Tibial nerve (tissue), 4 donors: ENCODE results near the gene TGFB1I1. TPM values are rescaled to one million over a fixed set of nuclear protein-coding genes. Genes with fewer than 3 reads are reported as not detected.

ENCODE experiments used
- DNase-seq, 2 donors: peaks; one replicate each; pipeline ENCODE4 v3.0.0-alpha.2; 2019; ENCODE audit warnings: low spot score in 2 of 2
- H3K27ac ChIP-seq, 4 donors: fragments of 200-600 bp; sonication (generic) in 3 of 4; one replicate each; pipeline ENCODE4 v1.5.1; 2017 to 2019; ENCODE audit warnings: mild to moderate bottlenecking in 1 of 4
- H3K27me3 ChIP-seq, 2 donors: fragments of 200-600 bp; sonication (generic) in 1 of 2; one replicate each; pipeline versions ENCODE4 v1.5.1 to v1.6.0; 2017 to 2019
- H3K36me3 ChIP-seq, 3 donors: fragments of 200-600 bp; sonication (generic); one replicate each; pipeline ENCODE4 v1.5.1; 2018 to 2019
- H3K4me1 ChIP-seq, 4 donors: fragments of 200-600 bp; sonication (generic) in 3 of 4; one replicate each; pipeline ENCODE4 v1.5.1; 2017 to 2019
- H3K4me3 ChIP-seq, 4 donors: fragments of 200-600 bp; sonication (generic) in 3 of 4; one replicate each; pipeline ENCODE4 v1.5.1; 2017 to 2019; ENCODE audit warnings: mild to moderate bottlenecking in 1 of 4, moderate library complexity in 1 of 4
- H3K9me3 ChIP-seq, 4 donors: fragments of 200-600 bp; sonication (generic) in 3 of 4; one replicate each; pipeline ENCODE4 v1.5.1; 2017 to 2019
- EP300 ChIP-seq, 2 donors: sonication (generic); formaldehyde crosslinking; IDR thresholded peaks; one replicate each; pipeline ENCODE4 v1.6.1; 2017; ENCODE audit warnings: antibody characterized with exemption in 2 of 2, mild to moderate bottlenecking in 1 of 2
- POLR2A ChIP-seq, 2 donors: fragments of 450-650 bp; IDR thresholded peaks; one replicate each; pipeline ENCODE4 v1.6.1; 2017; ENCODE audit warnings: antibody characterized with exemption in 2 of 2, mild to moderate bottlenecking in 2 of 2, moderate library complexity in 2 of 2
- WGBS, 2 donors: methylation state at CpG; one replicate each; pipeline ENCODE4 v1.1.5; 2018; 5-methylcytosine and 5-hydroxymethylcytosine counted together
- total RNA-seq, 4 donors: library from RNA; depleted of rRNA; stranded (reverse); fragments of >200 nt; gene quantifications; one replicate each; pipeline ENCODE4 v1.1.0, GENCODE V29; 2016
- TF ChIP-seq, protein P1 (sequence below), 5 experiments: fragments of 200-600 bp in 3 of 5; fragments of 450-650 bp in 2 of 5; sonication (generic) in 3 of 5; IDR thresholded peaks; one replicate each; pipeline ENCODE4 v1.5.1; 2016 to 2019; ENCODE audit warnings: antibody characterized with exemption in 5 of 5, mild to moderate bottlenecking in 3 of 5, moderate library complexity in 2 of 5

The TGFB1I1 gene
- total RNA-seq, 4 donors from 2014 or later, result 29.3 to 68.7 (median 53.5) TPM

DNA sequence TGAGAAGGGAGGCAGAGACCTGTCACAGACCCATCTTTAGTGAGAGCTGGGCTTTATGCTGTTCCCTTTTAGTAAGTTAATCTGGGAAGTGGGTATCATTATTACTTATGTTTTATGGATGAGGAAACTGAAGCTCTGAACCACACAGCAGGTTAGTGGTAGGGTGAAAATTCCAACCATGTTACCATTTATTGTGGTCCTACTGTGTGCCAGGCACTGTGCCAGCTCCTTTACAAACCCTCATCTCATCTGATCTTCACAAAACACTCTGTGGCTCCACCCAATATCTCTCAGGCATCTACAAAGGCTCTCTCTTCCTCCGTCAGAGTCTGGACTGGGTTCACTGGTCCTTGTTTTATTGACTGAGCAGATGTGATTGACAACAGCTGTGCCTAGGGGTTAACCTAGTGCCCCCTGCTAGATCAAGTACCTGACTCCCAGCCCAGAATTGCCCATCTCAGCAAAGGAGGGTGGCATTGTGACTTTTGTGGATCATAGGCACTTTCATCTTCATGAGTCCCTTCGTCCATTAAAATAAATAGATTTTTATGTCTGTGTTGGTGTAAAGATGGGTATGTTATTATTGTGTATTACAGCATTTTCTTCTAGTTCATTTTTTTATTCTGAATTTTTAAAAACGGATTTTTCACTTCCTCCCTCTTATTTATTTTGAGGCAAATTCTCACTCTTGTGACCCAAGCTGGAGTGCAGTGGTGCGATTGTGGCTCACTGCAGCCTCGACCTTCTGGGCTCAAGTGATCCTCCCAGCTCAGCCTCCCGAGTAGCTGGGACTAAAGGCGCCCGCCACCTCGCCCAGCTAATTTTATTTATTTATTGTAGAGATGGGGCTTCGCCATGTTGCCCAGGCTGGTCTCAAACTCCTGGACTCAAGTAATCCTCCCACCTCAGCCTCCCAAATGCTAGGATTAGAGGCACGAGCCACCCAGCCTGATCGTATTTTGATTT lies 3.1 kb downstream of the TGFB1I1 start:
- no peaks in the 10 kb centered on the region for H3K9me3 ChIP-seq
- H3K4me3 ChIP-seq, result no peak overlapping the region
- no peaks in the 10 kb centered on the region for H3K27me3 ChIP-seq
- no peak for DNase-seq
- TF ChIP-seq POLR2A (IDR thresholded peaks at IDR 0.05), result no peak
- TF ChIP-seq, protein P1, sequence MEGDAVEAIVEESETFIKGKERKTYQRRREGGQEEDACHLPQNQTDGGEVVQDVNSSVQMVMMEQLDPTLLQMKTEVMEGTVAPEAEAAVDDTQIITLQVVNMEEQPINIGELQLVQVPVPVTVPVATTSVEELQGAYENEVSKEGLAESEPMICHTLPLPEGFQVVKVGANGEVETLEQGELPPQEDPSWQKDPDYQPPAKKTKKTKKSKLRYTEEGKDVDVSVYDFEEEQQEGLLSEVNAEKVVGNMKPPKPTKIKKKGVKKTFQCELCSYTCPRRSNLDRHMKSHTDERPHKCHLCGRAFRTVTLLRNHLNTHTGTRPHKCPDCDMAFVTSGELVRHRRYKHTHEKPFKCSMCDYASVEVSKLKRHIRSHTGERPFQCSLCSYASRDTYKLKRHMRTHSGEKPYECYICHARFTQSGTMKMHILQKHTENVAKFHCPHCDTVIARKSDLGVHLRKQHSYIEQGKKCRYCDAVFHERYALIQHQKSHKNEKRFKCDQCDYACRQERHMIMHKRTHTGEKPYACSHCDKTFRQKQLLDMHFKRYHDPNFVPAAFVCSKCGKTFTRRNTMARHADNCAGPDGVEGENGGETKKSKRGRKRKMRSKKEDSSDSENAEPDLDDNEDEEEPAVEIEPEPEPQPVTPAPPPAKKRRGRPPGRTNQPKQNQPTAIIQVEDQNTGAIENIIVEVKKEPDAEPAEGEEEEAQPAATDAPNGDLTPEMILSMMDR (IDR thresholded peaks at IDR 0.05), result no peak
- no peak for TF ChIP-seq EP300 (IDR thresholded peaks at IDR 0.05)
- peaks cover 0 to 53% (median 12%) of the 10 kb centered on the region in 4 donors for H3K4me1 ChIP-seq
- H3K27ac ChIP-seq, result no peak overlapping the region
- peaks cover 0 to 63% (median 4%) of the 10 kb centered on the region in 3 donors for H3K36me3 ChIP-seq
- 91 to 92% methylated on average over 12 of the region's 12 CpGs for WGBS, 2 donors

DNA sequence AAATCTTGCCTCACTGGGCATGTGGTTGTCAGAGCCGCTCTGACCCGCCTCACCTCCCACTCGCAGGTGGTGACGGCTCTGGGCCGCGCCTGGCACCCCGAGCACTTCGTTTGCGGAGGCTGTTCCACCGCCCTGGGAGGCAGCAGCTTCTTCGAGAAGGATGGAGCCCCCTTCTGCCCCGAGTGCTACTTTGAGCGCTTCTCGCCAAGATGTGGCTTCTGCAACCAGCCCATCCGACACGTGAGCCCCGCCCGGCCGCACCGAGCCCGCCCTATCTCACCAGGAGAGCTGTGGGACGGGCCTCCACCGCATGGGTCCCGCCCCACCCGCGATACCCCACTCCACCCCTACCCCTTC lies 4.0 kb downstream of the TGFB1I1 start:
- no peaks in the 10 kb centered on the region for H3K9me3 ChIP-seq
- DNase-seq, result no peak
- H3K4me1 ChIP-seq, result peaks cover 0 to 55% (median 10%) of the 10 kb centered on the region in 4 donors
- WGBS, 2 donors, result 83 to 85% methylated on average over 21 to 25 of the region's 26 CpGs
- no peak for TF ChIP-seq POLR2A (IDR thresholded peaks at IDR 0.05)
- TF ChIP-seq, protein P1 (IDR thresholded peaks at IDR 0.05), result no peak
- no peak for TF ChIP-seq EP300 (IDR thresholded peaks at IDR 0.05)
- no peaks in the 10 kb centered on the region for H3K27me3 ChIP-seq
- H3K27ac ChIP-seq, result no peak overlapping the region
- peak overlapping the region in 1 of 4 donors; percentile 48 for H3K4me3 ChIP-seq
- peaks cover 0 to 63% (median 4%) of the 10 kb centered on the region in 3 donors for H3K36me3 ChIP-seq

DNA sequence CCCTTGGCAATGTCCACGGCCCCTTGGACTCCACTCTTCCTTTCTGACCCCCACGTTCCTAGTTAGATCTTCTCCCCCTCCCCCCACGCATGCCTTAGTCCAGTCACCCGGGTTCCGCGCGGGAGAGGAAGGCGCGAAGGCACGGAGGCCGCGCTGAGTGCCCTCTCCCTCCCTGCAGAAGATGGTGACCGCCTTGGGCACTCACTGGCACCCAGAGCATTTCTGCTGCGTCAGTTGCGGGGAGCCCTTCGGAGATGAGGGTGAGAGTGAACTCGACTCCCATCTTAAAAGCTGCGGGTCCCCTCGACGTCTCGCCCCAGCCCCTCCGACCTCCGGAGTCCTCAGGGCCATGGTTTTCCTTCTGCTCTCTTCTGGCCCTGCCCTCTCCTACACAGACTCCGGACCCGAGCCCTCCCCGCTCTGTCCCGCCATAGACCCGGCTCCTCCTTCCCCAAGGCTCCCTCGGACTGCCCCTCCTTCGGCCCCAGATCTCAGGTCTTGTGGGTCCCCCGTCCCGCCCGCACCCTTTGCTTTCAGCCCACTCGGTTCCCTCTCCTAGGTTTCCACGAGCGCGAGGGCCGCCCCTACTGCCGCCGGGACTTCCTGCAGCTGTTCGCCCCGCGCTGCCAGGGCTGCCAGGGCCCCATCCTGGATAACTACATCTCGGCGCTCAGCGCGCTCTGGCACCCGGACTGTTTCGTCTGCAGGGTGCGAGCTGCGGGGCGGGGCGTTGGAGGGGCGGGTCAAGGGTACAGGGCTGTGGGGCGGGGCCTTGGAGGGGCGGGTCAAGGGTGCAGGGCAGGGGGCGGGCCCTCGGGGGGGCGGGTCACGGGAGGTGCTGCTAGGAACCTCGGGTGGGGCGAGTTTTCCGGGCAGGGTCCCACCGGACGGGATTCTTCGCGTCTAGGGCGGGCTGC lies 4.6 kb downstream of the TGFB1I1 start:
- WGBS, 2 donors, result 69 to 70% methylated on average over 57 to 63 of the region's 68 CpGs
- Histone ChIP-seq H3K27ac (peak overlapping the region in 3 of 4 donors; percentile 0 to 73 (median 18)), H3K36me3 (peaks cover 0 to 63% (median 4%) of the 10 kb centered on the region in 3 donors), H3K9me3 (no peaks in the 10 kb centered on the region), H3K27me3 (no peaks in the 10 kb centered on the region), H3K4me1 (peaks cover 0 to 49% (median 4%) of the 10 kb centered on the region in 4 donors), H3K4me3 (peak overlapping the region in 3 of 4 donors; percentile 1 to 48 (median 33))
- TF ChIP-seq POLR2A (IDR thresholded peaks at IDR 0.05), result peak in 1 of 2 donors; percentile 23
- TF ChIP-seq, protein P1 (IDR thresholded peaks at IDR 0.05), result no peak
- DNase-seq, result peak; percentile 51 to 58

DNA sequence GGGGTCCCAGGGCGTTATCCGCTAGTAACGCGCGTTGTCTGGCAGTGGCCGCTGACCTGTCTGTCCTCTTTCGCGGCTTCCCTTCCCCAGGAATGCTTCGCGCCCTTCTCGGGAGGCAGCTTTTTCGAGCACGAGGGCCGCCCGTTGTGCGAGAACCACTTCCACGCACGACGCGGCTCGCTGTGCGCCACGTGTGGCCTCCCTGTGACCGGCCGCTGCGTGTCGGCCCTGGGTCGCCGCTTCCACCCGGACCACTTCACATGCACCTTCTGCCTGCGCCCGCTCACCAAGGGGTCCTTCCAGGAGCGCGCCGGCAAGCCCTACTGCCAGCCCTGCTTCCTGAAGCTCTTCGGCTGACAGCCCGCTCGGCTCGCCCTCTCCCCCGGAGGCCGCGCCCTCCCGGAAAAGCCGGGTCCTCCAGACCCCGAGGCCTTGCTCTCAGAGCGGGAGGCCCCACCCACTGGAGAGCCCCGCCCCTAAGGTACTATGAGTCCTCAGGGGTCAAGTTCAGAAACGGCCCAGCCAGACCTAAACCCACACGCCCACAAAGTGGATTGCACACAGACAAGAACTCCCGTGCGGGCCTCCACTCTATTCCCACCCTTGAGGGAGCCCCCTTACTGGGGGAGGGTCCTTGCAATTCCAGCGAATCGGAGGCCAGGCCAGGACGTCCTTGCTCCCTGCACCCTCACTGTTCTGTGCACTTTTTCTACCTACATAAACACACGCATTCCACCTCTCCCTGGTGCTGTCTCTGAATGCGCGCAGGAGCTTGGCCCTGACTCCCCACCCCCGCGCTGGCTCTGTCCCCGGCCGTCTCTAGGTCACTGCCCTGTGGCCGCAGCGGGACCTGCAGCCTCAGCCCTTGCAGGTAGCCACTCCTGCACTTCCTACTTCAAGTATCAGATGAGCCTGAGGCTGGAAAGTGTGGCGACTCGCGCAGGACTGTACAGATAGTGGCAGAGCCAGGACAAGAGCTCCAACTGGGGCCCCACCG lies 5.6 kb downstream of the TGFB1I1 start:
- DNase-seq, result no peak
- Histone ChIP-seq H3K4me1 (peaks cover 0 to 42% (median 0%) of the 10 kb centered on the region in 4 donors), H3K27me3 (no peaks in the 10 kb centered on the region), H3K9me3 (no peaks in the 10 kb centered on the region), H3K4me3 (peak overlapping the region in 2 of 4 donors; percentile 33 to 48), H3K27ac (peak overlapping the region in 3 of 4 donors; percentile 0 to 73 (median 18)), H3K36me3 (peaks cover 0 to 63% (median 4%) of the 10 kb centered on the region in 3 donors)
- WGBS, 2 donors, result 71 to 76% methylated on average over 62 to 67 of the region's 67 CpGs
- TF ChIP-seq EP300 (IDR thresholded peaks at IDR 0.05) (no peak), POLR2A (IDR thresholded peaks at IDR 0.05) (no peak)
- TF ChIP-seq, protein P1 (IDR thresholded peaks at IDR 0.05), result no peak
